ENCODE results near the gene SMARCA1. TPM values are rescaled to one million over a fixed set of nuclear protein-coding genes. Genes with fewer than 3 reads are reported as not detected.

Gene SMARCA1
- total and polyA plus RNA-seq, 2 of the 4 experiments (the other 2 are of a cell fraction), result 31.0 to 32.8 TPM

- peaks cover 3% of the 10 kb centered on the region; the same call in 1 of the 2 replicates for H3K4me1 ChIP-seq (ENCODE audit: control insufficient read depth, insufficient read depth, low read length)
- H2AK5ac ChIP-seq (ENCODE audit: low read depth, low read length), result no peak overlapping the region
- no peak overlapping the region for H3K18ac ChIP-seq (ENCODE audit: low read depth, low read length)
- ATAC-seq (ENCODE audit: low read depth) (no peak), DNase-seq (no peak)
- H4K8ac ChIP-seq (ENCODE audit: low read depth in 2 of 2, low read length in 2 of 2), result no peak overlapping the region
- no peak overlapping the region for H3K56ac ChIP-seq (ENCODE audit: extremely low read depth, insufficient read depth, low read length)
- H3K4me2 ChIP-seq (ENCODE audit: low read depth, low read length), result no peak overlapping the region
- no peak overlapping the region for H3K23ac ChIP-seq (ENCODE audit: low read depth, low read length)
- no peaks in the 10 kb centered on the region for H3K27me3 ChIP-seq (ENCODE audit: control insufficient read depth, insufficient read depth, low read length)
- H3K79me1 ChIP-seq (ENCODE audit: low read depth in 1 of 2, low read length in 2 of 2), result no peaks in the 10 kb centered on the region; a peak in 1 of 4 replicates
- no peak overlapping the region for H3K4ac ChIP-seq (ENCODE audit: low read depth, low read length)
- no peak overlapping the region for H4K5ac ChIP-seq (ENCODE audit: low read depth, low read length)
- H3K27ac ChIP-seq (ENCODE audit: insufficient read depth, low read length), result no peak overlapping the region
- dilution Hi-C loops (cut with HindIII; ENCODE audit: low sequenced_read_pairs, unreplicated experiment) (no loop called here), in situ Hi-C loops (cut with MboI; ENCODE audit: low sequenced_read_pairs) (no loop called here), intact Hi-C loops (cut with micrococcal nuclease) (no loop called here)
- H4K20me1 ChIP-seq (ENCODE audit: insufficient read depth, low read length), result peaks cover 7% of the 10 kb centered on the region; the same call in 1 of the 2 replicates
- H3K9me3 ChIP-seq (ENCODE audit: control insufficient read depth, insufficient read depth, low read length), result no peaks in the 10 kb centered on the region
- no peak overlapping the region for H2AK9ac ChIP-seq (replicated peaks; ENCODE audit: low read depth, low read length, poor library complexity)
- H3K4me3 ChIP-seq (ENCODE audit: insufficient read depth, low read depth, low read length), result no peak overlapping the region
- H2AFZ ChIP-seq (replicated peaks; ENCODE audit: low read length, poor library complexity), result no peak overlapping the region
- peaks cover 3% of the 10 kb centered on the region for H3K9me1 ChIP-seq (ENCODE audit: insufficient read depth, low read length)
- no peak overlapping the region for H2BK120ac ChIP-seq (ENCODE audit: low read depth, low read length)
- no TSS peak for BruUV-seq (replicated peaks)
- H3K36me3 ChIP-seq (ENCODE audit: control insufficient read depth, insufficient read depth, low read length), result peaks cover 16% of the 10 kb centered on the region
- H2BK15ac ChIP-seq (ENCODE audit: low read depth, low read length), result no peak overlapping the region
- H3K14ac ChIP-seq (replicated peaks; ENCODE audit: low read depth, low read length), result no peak overlapping the region
- no peak overlapping the region for H4K91ac ChIP-seq (ENCODE audit: insufficient read depth, low read depth, low read length)
- H3K9ac ChIP-seq (ENCODE audit: low read depth, low read length), result no peak overlapping the region
- WGBS, 2 experiments (ENCODE audit: extremely low coverage in 2 of 2, insufficient read length in 1 of 2), result 77% methylated on average over 4 of the region's 6 CpGs; no CpG with 5 or more reads in 1 of the 2 experiments
- ChIA-PET POLR2A (ENCODE audit: unreplicated experiment) (no interaction called here), CTCF (no interaction called here)
- H2BK5ac ChIP-seq (ENCODE audit: low read depth, low read length, poor library complexity, severe bottlenecking), result no peak overlapping the region
- TF ChIP-seq FOS (IDR thresholded peaks at IDR 0.05; ENCODE audit: low read depth, low read length) (no peak), SMC3 (IDR thresholded peaks at IDR 0.05; ENCODE audit: low read depth, low read length) (no peak), MXI1 (IDR thresholded peaks at IDR 0.05; ENCODE audit: borderline replicate concordance, low read depth, low read length) (no peak), ELK1 (IDR thresholded peaks at IDR 0.05; ENCODE audit: borderline replicate concordance, low read depth, low read length) (no peak), RFX5 (IDR thresholded peaks at IDR 0.05; ENCODE audit: low read depth, low read length) (no peak), BHLHE40 (IDR thresholded peaks at IDR 0.05; ENCODE audit: low read depth, low read length) (no peak), POLR2A (IDR thresholded peaks at IDR 0.05; ENCODE audit: low read depth, low read length) (no peak)
- TF ChIP-seq, protein P1, sequence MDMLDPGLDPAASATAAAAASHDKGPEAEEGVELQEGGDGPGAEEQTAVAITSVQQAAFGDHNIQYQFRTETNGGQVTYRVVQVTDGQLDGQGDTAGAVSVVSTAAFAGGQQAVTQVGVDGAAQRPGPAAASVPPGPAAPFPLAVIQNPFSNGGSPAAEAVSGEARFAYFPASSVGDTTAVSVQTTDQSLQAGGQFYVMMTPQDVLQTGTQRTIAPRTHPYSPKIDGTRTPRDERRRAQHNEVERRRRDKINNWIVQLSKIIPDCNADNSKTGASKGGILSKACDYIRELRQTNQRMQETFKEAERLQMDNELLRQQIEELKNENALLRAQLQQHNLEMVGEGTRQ (IDR thresholded peaks at IDR 0.05; ENCODE audit: low read depth, low read length), result no peak
- TF ChIP-seq, protein P2, sequence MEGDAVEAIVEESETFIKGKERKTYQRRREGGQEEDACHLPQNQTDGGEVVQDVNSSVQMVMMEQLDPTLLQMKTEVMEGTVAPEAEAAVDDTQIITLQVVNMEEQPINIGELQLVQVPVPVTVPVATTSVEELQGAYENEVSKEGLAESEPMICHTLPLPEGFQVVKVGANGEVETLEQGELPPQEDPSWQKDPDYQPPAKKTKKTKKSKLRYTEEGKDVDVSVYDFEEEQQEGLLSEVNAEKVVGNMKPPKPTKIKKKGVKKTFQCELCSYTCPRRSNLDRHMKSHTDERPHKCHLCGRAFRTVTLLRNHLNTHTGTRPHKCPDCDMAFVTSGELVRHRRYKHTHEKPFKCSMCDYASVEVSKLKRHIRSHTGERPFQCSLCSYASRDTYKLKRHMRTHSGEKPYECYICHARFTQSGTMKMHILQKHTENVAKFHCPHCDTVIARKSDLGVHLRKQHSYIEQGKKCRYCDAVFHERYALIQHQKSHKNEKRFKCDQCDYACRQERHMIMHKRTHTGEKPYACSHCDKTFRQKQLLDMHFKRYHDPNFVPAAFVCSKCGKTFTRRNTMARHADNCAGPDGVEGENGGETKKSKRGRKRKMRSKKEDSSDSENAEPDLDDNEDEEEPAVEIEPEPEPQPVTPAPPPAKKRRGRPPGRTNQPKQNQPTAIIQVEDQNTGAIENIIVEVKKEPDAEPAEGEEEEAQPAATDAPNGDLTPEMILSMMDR (conservative IDR thresholded peaks at IDR 0.05; ENCODE audit: low read depth, low read length), result no peak
- no peak overlapping the region for H2BK20ac ChIP-seq (ENCODE audit: low read depth, low read length)
Observed at GRCh38 chrX:129480889-129481288, 42.4 kb downstream of the SMARCA1 start.

Measured in IMR-90 (cell line).